HepG2 (cell line): ENCODE results near the gene RIN3. TPM values are rescaled to one million over a fixed set of nuclear protein-coding genes. Genes with fewer than 3 reads are reported as not detected.

Experiments
- ATAC-seq: fragments of 200-7000 bp; cut with Tn5 transposase; 3 replicates; pipeline ENCODE4 v1.9.1; 2020; ENCODE audit warnings: mild to moderate bottlenecking, moderate library complexity
- BruUV-seq: library from RNA; stranded (reverse); fragments of 400-500 nt; replicated peaks from 2 replicates; lab custom pipeline; 2021; lab: Mats Ljungman, UMichigan
- CTCF ChIA-PET: fragments of 300-600 bp; formaldehyde crosslinking; extraction: SDS; loops from one replicate; lab custom pipeline; 2021; ENCODE audit warnings: low total read pairs, inconsistent platforms, low intra/inter-chr PET ratio; lab: Yijun Ruan, JAX
- POLR2A ChIA-PET: fragments of 350-600 bp; sonication (Branson Sonifier 250); formaldehyde crosslinking; loops from one replicate; lab custom pipeline; 2020; ENCODE audit warnings: antibody characterized with exemption, inconsistent platforms; lab: Yijun Ruan, JAX
- DNase-seq: peaks from one replicate; pipeline ENCODE4 v3.0.0-alpha.2; 2015; ENCODE audit warnings: low spot score
- FAIRE-seq: peaks from 3 replicates; lab custom pipeline; 2011; peaks lifted over from hg19 to GRCh38; lab: Jason Lieb, UNC
- H2AFZ ChIP-seq: one replicate; pipeline ENCODE4 v1.6.1; 2011; ENCODE audit warnings: low read length, inconsistent platforms
- H3K27ac ChIP-seq: fragments of 300-600 bp; 3 replicates; pipeline ENCODE4 v1.8.0; 2011; ENCODE audit warnings: mixed run types, mild to moderate bottlenecking, mixed read lengths, low read length, inconsistent platforms; ENCODE audit not compliant: insufficient read depth; ENCODE audit errors: extremely low read length
- H3K27me3 ChIP-seq, 2 experiments: fragments of 200-600 bp in 1 of 2; 2 replicates in 1 of 2; 3 replicates in 1 of 2; pipeline versions ENCODE4 v1.6.0 to v1.8.0; 2011; ENCODE audit warnings: low read length in 2 of 2, mild to moderate bottlenecking in 2 of 2, moderate library complexity in 2 of 2, inconsistent platforms in 1 of 2; ENCODE audit not compliant: insufficient read depth in 2 of 2, control insufficient read depth in 1 of 2
- H3K36me3 ChIP-seq, 2 experiments: fragments of 200-600 bp in 1 of 2; replicated peaks in 1 of 2; 2 replicates in 1 of 2; 3 replicates in 1 of 2; pipeline versions ENCODE4 v1.5.1 to v1.8.0; 2011; ENCODE audit warnings: low read length in 2 of 2, inconsistent platforms in 1 of 2; ENCODE audit not compliant: insufficient read depth in 2 of 2, control insufficient read depth in 1 of 2
- H3K4me1 ChIP-seq: 2 replicates; pipeline ENCODE4 v1.5.1; 2012; ENCODE audit warnings: low read length, inconsistent platforms; ENCODE audit not compliant: insufficient read depth
- H3K4me2 ChIP-seq: 2 replicates; pipeline ENCODE4 v1.6.0; 2011; ENCODE audit warnings: low read depth, low read length, inconsistent platforms
- H3K4me3 ChIP-seq, 3 experiments: fragments of 200-600 bp in 1 of 3; sonication (generic), shearing (Covaris generic) in 1 of 3; replicated peaks in 1 of 3; 2 replicates each; pipeline ENCODE4 v1.5.1; 2011 to 2016; ENCODE audit warnings: low read length in 3 of 3, inconsistent platforms in 2 of 3, low read depth in 2 of 3, mild to moderate bottlenecking in 2 of 3, control low read depth in 1 of 3, mixed read lengths in 1 of 3; ENCODE audit not compliant: insufficient read depth in 1 of 3
- H3K79me2 ChIP-seq: one replicate; pipeline ENCODE4 v1.6.1; 2011; ENCODE audit warnings: low read length, inconsistent platforms; ENCODE audit not compliant: insufficient read depth
- H3K9ac ChIP-seq: 2 replicates; pipeline ENCODE4 v1.6.0; 2011; ENCODE audit warnings: mild to moderate bottlenecking, low read depth, low read length, inconsistent platforms; ENCODE audit not compliant: insufficient read depth
- H3K9me3 ChIP-seq: 2 replicates; pipeline ENCODE4 v1.5.1; 2012; ENCODE audit warnings: mild to moderate bottlenecking, low read length
- H4K20me1 ChIP-seq: 2 replicates; pipeline ENCODE4 v1.6.0; 2011; ENCODE audit warnings: inconsistent platforms, mild to moderate bottlenecking, low read length, moderate library complexity; ENCODE audit not compliant: insufficient read depth
- BRF2 ChIP-seq: sonication (generic); formaldehyde crosslinking; IDR thresholded peaks from 2 replicates; pipeline ENCODE4 v1.8.1; 2022; ENCODE audit warnings: mild to moderate bottlenecking, missing genetic modification reagents
- FOSL2 ChIP-seq: sonication (generic); formaldehyde crosslinking; IDR thresholded peaks from 2 replicates; pipeline ENCODE4 v1.4.0; 2020; ENCODE audit warnings: missing genetic modification reagents
- KDM1A ChIP-seq: IDR thresholded peaks from 2 replicates; pipeline ENCODE4 v1.6.1; 2016; ENCODE audit warnings: missing compliant biosample characterization
- LRRFIP1 ChIP-seq: sonication (generic); formaldehyde crosslinking; conservative IDR thresholded peaks from 2 replicates; pipeline ENCODE4 v1.4.0; 2020; ENCODE audit warnings: missing genetic modification reagents
- SIX4 ChIP-seq: sonication (generic); formaldehyde crosslinking; IDR thresholded peaks from 2 replicates; pipeline ENCODE4 v1.4.0; 2020; ENCODE audit warnings: missing genetic modification reagents
- ZBTB33 ChIP-seq: sonication (generic); formaldehyde crosslinking; IDR thresholded peaks from 2 replicates; pipeline ENCODE4 v1.4.0; 2020; ENCODE audit warnings: missing genetic modification reagents
- ZNF333 ChIP-seq: sonication (generic); formaldehyde crosslinking; IDR thresholded peaks from 2 replicates; pipeline ENCODE4 v1.4.0; 2020; ENCODE audit warnings: mild to moderate bottlenecking, missing genetic modification reagents, borderline replicate concordance
- WGBS: methylation state at CpG from one replicate; pipeline ENCODE4 v1.1.6; 2017; ENCODE audit warnings: low lambda C conversion rate; 5-methylcytosine and 5-hydroxymethylcytosine counted together
- in situ Hi-C: cut with HindIII; loops from 2 replicates; pipeline ENCODE4 v1.10.0; 2017; ENCODE audit warnings: low pct_unique_long_range_greater_than_20kb; ENCODE audit not compliant: extremely low pct_ligation_motif_present
- intact Hi-C: fragments of 100-400 bp; cut with micrococcal nuclease; formaldehyde crosslinking; loops from one replicate; pipeline ENCODE4 v1.10.0; 2022; ENCODE audit not compliant: unreplicated experiment
- polyA plus RNA-seq, 8 experiments: library from polyadenylated mRNA; depleted of rRNA in 3 of 8; stranded (reverse) in 7 of 8; unstranded in 1 of 8; fragments of >200 nt; fragmentation: Illumina TruSeq in 4 of 8; extraction: Trizol in 4 of 8; gene quantifications; 2 replicates each; pipeline versions ENCODE4 v1.2.1 to v1.2.3, GENCODE V29; 2011 to 2016; ENCODE audit warnings: low read depth in 4 of 8, missing spikeins in 1 of 8, mixed read lengths in 1 of 8; ENCODE audit not compliant: insufficient read depth in 1 of 8
- total RNA-seq, 5 experiments: library from RNA; depleted of rRNA; stranded (reverse); fragments of >200 nt; fragmentation: Illumina TruSeq; extraction: Trizol; gene quantifications; 2 replicates each; pipeline ENCODE4 v1.2.3, GENCODE V29; 2016; ENCODE audit warnings: low read depth in 1 of 5

RIN3 gene
- total and polyA plus RNA-seq, 2 of the 13 experiments (the other 11 are each of a cell fraction or from before 2014, with no cell fraction given), result 2.3 to 3.6 TPM

- FAIRE-seq (no peak), ATAC-seq (no peak), DNase-seq (no peak)
- TF ChIP-seq KDM1A (CRISPR knock-in tag) (0 out of 2 replicates have a peak, but pooled peaks have one; percentile 34), BRF2 (no peak), FOSL2 (peak; percentile 65), LRRFIP1 (CRISPR knock-in tag) (no peak), SIX4 (CRISPR knock-in tag) (no peak), ZBTB33 (CRISPR knock-in tag) (peak; percentile 48; the same call in 1 of the 2 replicates), ZNF333 (CRISPR knock-in tag) (no peak)
- H3K4me2 ChIP-seq, result 0 out of 2 replicates have a peak overlapping the region, but pooled peaks have one; percentile 5
- in situ Hi-C loops, result no loop called here
- WGBS, result 16% methylated on average over 5 of the region's 6 CpGs
- H3K9ac ChIP-seq, result no peak overlapping the region
- no peak overlapping the region for H3K27ac ChIP-seq
- H3K9me3 ChIP-seq, result no peaks in the 10 kb centered on the region
- CTCF ChIA-PET, result no interaction called here
- H3K79me2 ChIP-seq, result peaks cover 12% of the 10 kb centered on the region
- H3K27me3 ChIP-seq, result no peaks in the 10 kb centered on the region; a peak in 1 of 5 replicates
- H3K4me3 ChIP-seq, result no peak overlapping the region
- H2AFZ ChIP-seq, result no peak overlapping the region
- intact Hi-C loops, result loop anchor here (2.0 to 5.0 kb wide), 2 partner anchors 27 to 39 kb away; no protein-coding TSS in a partner anchor
- peaks cover 41% of the 10 kb centered on the region for H3K4me1 ChIP-seq
- no peaks in the 10 kb centered on the region for H3K36me3 ChIP-seq
- BruUV-seq, result no TSS peak
- no peaks in the 10 kb centered on the region for H4K20me1 ChIP-seq
- POLR2A ChIA-PET, result interaction anchor here (1.3 kb wide), 1 partner anchor 38 kb away, joined by 3 read pairs; no protein-coding TSS in a partner anchor
Observed at GRCh38 chr14:92511453-92512238, 1.9 kb upstream of the RIN3 start.
